IMR-90 (cell line): ENCODE data around the gene CIC. TPM values are rescaled to one million over a fixed set of nuclear protein-coding genes. Genes with fewer than 3 reads are reported as not detected.

Experiments used
- ATAC-seq: fragments of 200-7000 bp; cut with Tn5 transposase; 2 replicates; pipeline ENCODE4 v1.9.1; 2020; ENCODE audit warnings: low read depth, mild to moderate bottlenecking, moderate library complexity
- BruUV-seq: library from RNA; stranded (reverse); fragments of 400-500 nt; replicated peaks from 2 replicates; lab custom pipeline; 2021; lab: Mats Ljungman, UMichigan
- CTCF ChIA-PET: fragments of 300-600 bp; formaldehyde crosslinking; extraction: SDS; loops from one replicate; lab custom pipeline; 2021; ENCODE audit warnings: antibody characterized with exemption; lab: Yijun Ruan, JAX
- POLR2A ChIA-PET: fragments of 300-600 bp; sonication (Branson Sonifier 250); formaldehyde crosslinking; loops from one replicate; lab custom pipeline; 2022; ENCODE audit warnings: antibody characterized with exemption; ENCODE audit not compliant: unreplicated experiment; lab: Charles Lee
- DNase-seq: peaks from one replicate; pipeline ENCODE4 v3.0.0; 2013
- H2AFZ ChIP-seq: replicated peaks from 2 replicates; pipeline ENCODE3; 2013; ENCODE audit warnings: low read length, mild to moderate bottlenecking; ENCODE audit not compliant: poor library complexity
- H2AK5ac ChIP-seq: 2 replicates; pipeline ENCODE4 v1.6.1; 2013; ENCODE audit warnings: low read depth, low read length, inconsistent platforms
- H2AK9ac ChIP-seq: replicated peaks from 2 replicates; pipeline ENCODE3; 2013; ENCODE audit warnings: mild to moderate bottlenecking, low read depth, low read length, moderate library complexity; ENCODE audit not compliant: poor library complexity
- H2BK120ac ChIP-seq: 2 replicates; pipeline ENCODE4 v1.6.1; 2013; ENCODE audit warnings: low read depth, low read length, inconsistent platforms
- H2BK15ac ChIP-seq: 3 replicates; pipeline ENCODE4 v1.6.1; 2013; ENCODE audit warnings: low read depth, low read length, inconsistent platforms
- H2BK20ac ChIP-seq: 2 replicates; pipeline ENCODE4 v1.6.1; 2013; ENCODE audit warnings: low read depth, mild to moderate bottlenecking, inconsistent platforms, low read length, moderate library complexity
- H2BK5ac ChIP-seq: 2 replicates; pipeline ENCODE4 v1.6.1; 2013; ENCODE audit warnings: mild to moderate bottlenecking, low read depth, low read length, inconsistent platforms; ENCODE audit not compliant: poor library complexity, severe bottlenecking
- H3K14ac ChIP-seq: replicated peaks from 2 replicates; pipeline ENCODE4 v1.6.1; 2013; ENCODE audit warnings: low read depth, low read length, inconsistent platforms
- H3K18ac ChIP-seq: 2 replicates; pipeline ENCODE4 v1.6.1; 2013; ENCODE audit warnings: low read depth, low read length, control low read depth
- H3K23ac ChIP-seq: 2 replicates; pipeline ENCODE4 v1.6.1; 2013; ENCODE audit warnings: low read depth, low read length, inconsistent platforms
- H3K27ac ChIP-seq: 2 replicates; pipeline ENCODE4 v1.5.1; 2013; ENCODE audit warnings: mild to moderate bottlenecking, control low read depth, low read length; ENCODE audit not compliant: insufficient read depth
- H3K27me3 ChIP-seq: 2 replicates; pipeline ENCODE4 v1.6.1; 2013; ENCODE audit warnings: low read length; ENCODE audit not compliant: control insufficient read depth, insufficient read depth
- H3K36me3 ChIP-seq: 2 replicates; pipeline ENCODE4 v1.6.1; 2013; ENCODE audit warnings: low read length, mixed read lengths; ENCODE audit not compliant: control insufficient read depth, insufficient read depth
- H3K4ac ChIP-seq: 2 replicates; pipeline ENCODE4 v1.6.1; 2013; ENCODE audit warnings: low read depth, low read length, inconsistent platforms
- H3K4me1 ChIP-seq: 2 replicates; pipeline ENCODE4 v1.6.1; 2013; ENCODE audit warnings: low read length, mixed read lengths; ENCODE audit not compliant: control insufficient read depth, insufficient read depth
- H3K4me2 ChIP-seq: 2 replicates; pipeline ENCODE4 v1.6.1; 2013; ENCODE audit warnings: low read depth, mild to moderate bottlenecking, control low read depth, low read length, moderate library complexity
- H3K4me3 ChIP-seq: 2 replicates; pipeline ENCODE4 v1.5.1; 2013; ENCODE audit warnings: low read depth, mild to moderate bottlenecking, control low read depth, low read length, moderate library complexity; ENCODE audit not compliant: insufficient read depth
- H3K56ac ChIP-seq: 2 replicates; pipeline ENCODE4 v1.6.1; 2013; ENCODE audit warnings: low read length, inconsistent platforms; ENCODE audit not compliant: insufficient read depth; ENCODE audit errors: extremely low read depth
- H3K79me1 ChIP-seq, 2 experiments: 2 replicates each; pipeline ENCODE4 v1.6.1; 2013; ENCODE audit warnings: low read length in 2 of 2, inconsistent platforms in 1 of 2, low read depth in 1 of 2
- H3K9ac ChIP-seq: 2 replicates; pipeline ENCODE4 v1.6.1; 2013; ENCODE audit warnings: low read depth, low read length, control low read depth
- H3K9me1 ChIP-seq: 2 replicates; pipeline ENCODE4 v1.6.1; 2013; ENCODE audit warnings: low read length, inconsistent platforms; ENCODE audit not compliant: insufficient read depth
- H3K9me3 ChIP-seq: 2 replicates; pipeline ENCODE4 v1.6.1; 2013; ENCODE audit warnings: low read length; ENCODE audit not compliant: control insufficient read depth, insufficient read depth
- H4K20me1 ChIP-seq: 2 replicates; pipeline ENCODE4 v1.6.1; 2013; ENCODE audit warnings: low read length, inconsistent platforms; ENCODE audit not compliant: insufficient read depth
- H4K5ac ChIP-seq: 2 replicates; pipeline ENCODE4 v1.6.1; 2013; ENCODE audit warnings: mild to moderate bottlenecking, low read depth, low read length, control low read depth
- H4K8ac ChIP-seq, 2 experiments: 2 replicates each; pipeline ENCODE4 v1.6.1; 2013; ENCODE audit warnings: low read depth in 2 of 2, low read length in 2 of 2, control low read depth in 1 of 2, inconsistent platforms in 1 of 2
- H4K91ac ChIP-seq: 2 replicates; pipeline ENCODE4 v1.6.1; 2013; ENCODE audit warnings: low read depth, low read length, inconsistent platforms; ENCODE audit not compliant: insufficient read depth
- BHLHE40 ChIP-seq: fragments of 150-350 bp; IDR thresholded peaks from 2 replicates; pipeline ENCODE4 v1.6.1; 2016; ENCODE audit warnings: mild to moderate bottlenecking, low read depth, low read length
- CEBPB ChIP-seq: IDR thresholded peaks from 2 replicates; pipeline ENCODE4 v1.6.1; 2012; ENCODE audit warnings: low read depth, low read length, improper control_type of control experiment
- CHD1 ChIP-seq: IDR thresholded peaks from 2 replicates; pipeline ENCODE4 v1.6.1; 2012; ENCODE audit warnings: low read depth, low read length, improper control_type of control experiment
- FOS ChIP-seq: fragments of 150-350 bp; IDR thresholded peaks from 2 replicates; pipeline ENCODE4 v1.6.1; 2016; ENCODE audit warnings: low read depth, low read length
- MAFK ChIP-seq: IDR thresholded peaks from 2 replicates; pipeline ENCODE4 v1.6.1; 2012; ENCODE audit warnings: low read depth, low read length, improper control_type of control experiment
- MAZ ChIP-seq: IDR thresholded peaks from 2 replicates; pipeline ENCODE4 v1.6.1; 2012; ENCODE audit warnings: low read depth, mild to moderate bottlenecking, low read length, improper control_type of control experiment, moderate library complexity, borderline replicate concordance
- MXI1 ChIP-seq: IDR thresholded peaks from 2 replicates; pipeline ENCODE4 v1.6.1; 2012; ENCODE audit warnings: low read depth, mild to moderate bottlenecking, low read length, moderate library complexity, borderline replicate concordance
- NFE2L2 ChIP-seq: fragments of 150-350 bp; IDR thresholded peaks from 2 replicates; pipeline ENCODE4 v1.6.1; 2016; ENCODE audit warnings: low read depth, mild to moderate bottlenecking, low read length
- POLR2A ChIP-seq: IDR thresholded peaks from 2 replicates; pipeline ENCODE4 v1.6.1; 2012; ENCODE audit warnings: mild to moderate bottlenecking, low read depth, low read length
- RAD21 ChIP-seq: IDR thresholded peaks from 2 replicates; pipeline ENCODE4 v1.6.1; 2012; ENCODE audit warnings: low read length, improper control_type of control experiment
- RCOR1 ChIP-seq: IDR thresholded peaks from 2 replicates; pipeline ENCODE4 v1.6.1; 2012; ENCODE audit warnings: mild to moderate bottlenecking, low read length, improper control_type of control experiment; ENCODE audit not compliant: insufficient replicate concordance
- RFX5 ChIP-seq: IDR thresholded peaks from 2 replicates; pipeline ENCODE4 v1.8.0; 2012; ENCODE audit warnings: low read depth, mild to moderate bottlenecking, low read length, moderate library complexity
- SMC3 ChIP-seq: fragments of 150-350 bp; IDR thresholded peaks from 2 replicates; pipeline ENCODE4 v1.6.1; 2016; ENCODE audit warnings: low read depth, mild to moderate bottlenecking, antibody characterized with exemption, low read length, moderate library complexity
- WGBS, 2 experiments: methylation state at CpG; one replicate each; pipeline versions ENCODE4 v1.1.5 to v1.1.7; 2013; ENCODE audit warnings: missing lambda C conversion rate in 2 of 2; ENCODE audit not compliant: insufficient read length in 1 of 2; ENCODE audit errors: extremely low coverage in 2 of 2; 5-methylcytosine and 5-hydroxymethylcytosine counted together
- dilution Hi-C: fragments of 300-500 bp; cut with HindIII; formaldehyde crosslinking; loops from one replicate; pipeline ENCODE4 v1.14.3; 2018; ENCODE audit warnings: low sequenced_read_pairs; ENCODE audit not compliant: unreplicated experiment
- in situ Hi-C: fragments of 300-500 bp; cut with MboI; formaldehyde crosslinking; loops from 3 replicates; pipeline ENCODE4 v1.14.3; 2019; ENCODE audit warnings: low sequenced_read_pairs, inconsistent platforms, mixed read lengths
- intact Hi-C: fragments of 100-400 bp; cut with micrococcal nuclease; formaldehyde crosslinking; loops from 2 replicates; pipeline ENCODE4 v1.10.0; 2022
- polyA plus RNA-seq, 3 experiments: library from polyadenylated mRNA; depleted of rRNA; stranded (reverse); fragments of >200 nt; gene quantifications; 2 replicates each; pipeline ENCODE4 v1.2.3, GENCODE V29; 2012; ENCODE audit warnings: low replicate concordance in 1 of 3
- total RNA-seq: library from RNA; depleted of rRNA; stranded (reverse); fragments of >200 nt; gene quantifications from 2 replicates; pipeline ENCODE4 v1.2.3, GENCODE V29; 2012
- TF ChIP-seq, protein P1 (sequence below): fragments of 150-350 bp; IDR thresholded peaks from 2 replicates; pipeline ENCODE4 v1.6.1; 2017; ENCODE audit warnings: mild to moderate bottlenecking, antibody characterized with exemption, low read length, low read depth
- TF ChIP-seq, protein P2 (sequence below): fragments of 150-350 bp; IDR thresholded peaks from 2 replicates; pipeline ENCODE4 v1.6.1; 2016; ENCODE audit warnings: low read depth, mild to moderate bottlenecking, low read length, moderate library complexity, borderline replicate concordance
- TF ChIP-seq, protein P3 (sequence below): conservative IDR thresholded peaks from 2 replicates; pipeline ENCODE4 v1.5.1; 2012; ENCODE audit warnings: mild to moderate bottlenecking, low read depth, low read length, improper control_type of control experiment

The CIC gene
- total and polyA plus RNA-seq, 2 of the 4 experiments (the other 2 are of a cell fraction) = 1.8 to 23.2 TPM

DNA sequence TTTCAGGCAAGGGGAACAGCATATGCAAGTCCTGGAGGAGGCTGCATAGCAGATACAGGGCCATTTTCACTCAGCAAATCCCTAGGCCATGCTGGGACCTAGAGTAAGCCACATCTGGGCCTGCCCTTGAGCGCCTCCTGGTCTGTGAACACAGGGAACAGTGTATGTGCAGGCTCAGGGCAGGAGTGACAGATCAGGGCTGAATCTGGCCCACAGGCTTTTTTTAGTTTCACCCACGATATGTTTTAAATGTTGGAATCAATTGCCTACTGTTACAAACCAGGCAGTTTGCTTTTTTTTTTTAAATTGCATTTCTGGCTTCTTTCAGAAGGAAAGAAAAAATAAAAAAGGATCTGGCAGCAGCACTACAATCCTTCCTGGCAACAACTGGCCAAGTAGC lies 42.6 kb downstream of the CIC start:
- BruUV-seq = no TSS peak
- Histone ChIP-seq H2BK15ac (no peak overlapping the region), H2BK5ac (no peak overlapping the region), H4K8ac (no peak overlapping the region), H2AFZ (no peak overlapping the region), H3K18ac (no peak overlapping the region), H3K9me3 (no peaks in the 10 kb centered on the region), H4K20me1 (no peaks in the 10 kb centered on the region; the same call in 1 of the 2 replicates), H2BK20ac (no peak overlapping the region), H3K4me2 (no peak overlapping the region), H3K4me3 (no peak overlapping the region), H3K14ac (no peak overlapping the region), H3K79me1 (no peaks in the 10 kb centered on the region), H3K36me3 (no peaks in the 10 kb centered on the region), H3K4me1 (no peaks in the 10 kb centered on the region; the same call in 1 of the 2 replicates), H3K27ac (no peak overlapping the region), H3K23ac (no peak overlapping the region), H3K56ac (no peak overlapping the region), H3K27me3 (peaks cover 24% of the 10 kb centered on the region), H3K9me1 (peaks cover 4% of the 10 kb centered on the region; the same call in 1 of the 2 replicates), H2AK9ac (no peak overlapping the region), H2BK120ac (no peak overlapping the region), H3K4ac (no peak overlapping the region), H2AK5ac (no peak overlapping the region), H4K91ac (no peak overlapping the region), H4K5ac (no peak overlapping the region), H3K9ac (no peak overlapping the region)
- dilution Hi-C loops (no loop called here), in situ Hi-C loops (no loop called here), intact Hi-C loops (no loop called here)
- ATAC-seq = no peak
- WGBS, 2 experiments = no CpG with 5 or more reads among the region's 2 CpGs
- ChIA-PET POLR2A (no interaction called here), CTCF (no interaction called here)
- DNase-seq = no peak
- TF ChIP-seq RCOR1 = no peak
- TF ChIP-seq NFE2L2 = no peak
- no peak for TF ChIP-seq FOS
- TF ChIP-seq MAFK = no peak
- TF ChIP-seq RAD21 = no peak
- TF ChIP-seq, protein P1, sequence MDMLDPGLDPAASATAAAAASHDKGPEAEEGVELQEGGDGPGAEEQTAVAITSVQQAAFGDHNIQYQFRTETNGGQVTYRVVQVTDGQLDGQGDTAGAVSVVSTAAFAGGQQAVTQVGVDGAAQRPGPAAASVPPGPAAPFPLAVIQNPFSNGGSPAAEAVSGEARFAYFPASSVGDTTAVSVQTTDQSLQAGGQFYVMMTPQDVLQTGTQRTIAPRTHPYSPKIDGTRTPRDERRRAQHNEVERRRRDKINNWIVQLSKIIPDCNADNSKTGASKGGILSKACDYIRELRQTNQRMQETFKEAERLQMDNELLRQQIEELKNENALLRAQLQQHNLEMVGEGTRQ = no peak
- no peak for TF ChIP-seq SMC3
- no peak for TF ChIP-seq BHLHE40
- no peak for TF ChIP-seq CEBPB
- no peak for TF ChIP-seq CHD1
- no peak for TF ChIP-seq POLR2A
- TF ChIP-seq, protein P2, sequence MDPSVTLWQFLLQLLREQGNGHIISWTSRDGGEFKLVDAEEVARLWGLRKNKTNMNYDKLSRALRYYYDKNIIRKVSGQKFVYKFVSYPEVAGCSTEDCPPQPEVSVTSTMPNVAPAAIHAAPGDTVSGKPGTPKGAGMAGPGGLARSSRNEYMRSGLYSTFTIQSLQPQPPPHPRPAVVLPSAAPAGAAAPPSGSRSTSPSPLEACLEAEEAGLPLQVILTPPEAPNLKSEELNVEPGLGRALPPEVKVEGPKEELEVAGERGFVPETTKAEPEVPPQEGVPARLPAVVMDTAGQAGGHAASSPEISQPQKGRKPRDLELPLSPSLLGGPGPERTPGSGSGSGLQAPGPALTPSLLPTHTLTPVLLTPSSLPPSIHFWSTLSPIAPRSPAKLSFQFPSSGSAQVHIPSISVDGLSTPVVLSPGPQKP = no peak
- TF ChIP-seq MXI1 = no peak
- TF ChIP-seq, protein P3, sequence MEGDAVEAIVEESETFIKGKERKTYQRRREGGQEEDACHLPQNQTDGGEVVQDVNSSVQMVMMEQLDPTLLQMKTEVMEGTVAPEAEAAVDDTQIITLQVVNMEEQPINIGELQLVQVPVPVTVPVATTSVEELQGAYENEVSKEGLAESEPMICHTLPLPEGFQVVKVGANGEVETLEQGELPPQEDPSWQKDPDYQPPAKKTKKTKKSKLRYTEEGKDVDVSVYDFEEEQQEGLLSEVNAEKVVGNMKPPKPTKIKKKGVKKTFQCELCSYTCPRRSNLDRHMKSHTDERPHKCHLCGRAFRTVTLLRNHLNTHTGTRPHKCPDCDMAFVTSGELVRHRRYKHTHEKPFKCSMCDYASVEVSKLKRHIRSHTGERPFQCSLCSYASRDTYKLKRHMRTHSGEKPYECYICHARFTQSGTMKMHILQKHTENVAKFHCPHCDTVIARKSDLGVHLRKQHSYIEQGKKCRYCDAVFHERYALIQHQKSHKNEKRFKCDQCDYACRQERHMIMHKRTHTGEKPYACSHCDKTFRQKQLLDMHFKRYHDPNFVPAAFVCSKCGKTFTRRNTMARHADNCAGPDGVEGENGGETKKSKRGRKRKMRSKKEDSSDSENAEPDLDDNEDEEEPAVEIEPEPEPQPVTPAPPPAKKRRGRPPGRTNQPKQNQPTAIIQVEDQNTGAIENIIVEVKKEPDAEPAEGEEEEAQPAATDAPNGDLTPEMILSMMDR = no peak
- TF ChIP-seq RFX5 = no peak
- TF ChIP-seq MAZ = no peak
